Right ventricle myocardium inferior (tissue), 1 donor: Measurements from ENCODE around the gene LGALS12. TPM values are rescaled to one million over a fixed set of nuclear protein-coding genes. Genes with fewer than 3 reads are reported as not detected.

Experiments
- ATAC-seq: fragments of 200-7000 bp; cut with Tn5 transposase; one replicate; pipeline ENCODE4 v1.9.1; 2020; ENCODE audit warnings: mild to moderate bottlenecking, moderate library complexity
- DNase-seq: peaks from one replicate; pipeline ENCODE4 v3.0.0; 2021; ENCODE audit errors: missing footprints
- intact Hi-C: fragments of 100-400 bp; cut with DNase I; formaldehyde crosslinking; loops from one replicate; pipeline ENCODE4 v1.11.0; 2022
- total RNA-seq: library from RNA; stranded (reverse); fragmentation: NEBNext Ultra II Directional; extraction: Animal tissue kit (Norgen Biotek cat#: 25700); gene quantifications from one replicate; pipeline ENCODE4 v1.2.1, GENCODE V29; 2021
- donor health status: DM: no; HTN: yes; CAD: no; lungs with severe emphysema.

Gene LGALS12
- total RNA-seq, 1 donor from 2014 or later, result 2.6 TPM

DNA sequence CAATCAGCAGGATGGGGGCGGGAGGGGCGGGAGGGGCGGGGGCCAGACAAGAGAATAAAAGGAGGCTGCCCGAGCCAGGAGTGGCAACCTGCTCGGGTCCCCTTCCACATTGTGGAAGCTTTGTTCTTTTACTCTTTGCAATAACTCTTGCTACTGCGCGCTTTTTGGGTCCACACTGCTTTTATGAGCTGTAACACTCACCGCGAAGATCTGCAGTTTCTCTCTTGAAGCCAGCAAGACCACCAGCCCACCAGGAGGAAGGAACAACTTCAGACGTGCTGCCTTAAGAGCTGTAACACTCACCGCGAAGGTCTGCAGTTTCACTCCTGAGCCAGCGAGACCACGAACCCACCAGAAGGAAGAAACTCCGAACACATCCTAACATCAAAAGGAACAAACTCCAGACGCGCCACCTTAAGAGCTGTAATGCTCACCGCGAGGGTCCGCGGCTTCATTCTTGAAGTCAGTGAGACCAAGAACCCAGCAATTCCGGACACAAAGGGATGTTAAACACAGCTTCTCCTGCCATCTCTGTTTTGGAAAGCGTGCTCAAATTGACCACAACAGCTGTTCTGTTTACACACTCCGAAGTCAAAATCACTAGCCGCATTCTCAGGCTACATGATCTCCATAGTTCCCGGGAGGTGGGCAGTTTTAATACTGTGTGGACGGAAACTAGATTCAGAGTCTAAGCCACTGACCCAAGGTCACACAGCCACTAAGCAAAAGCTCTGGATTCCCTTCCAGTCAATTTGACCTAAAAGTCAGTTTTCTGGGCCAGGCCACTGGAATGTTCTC lies 45.4 kb downstream of the LGALS12 start:
- ATAC-seq (no peak), DNase-seq (no peak)
- intact Hi-C loops, result no loop called here

- no peak for DNase-seq
- intact Hi-C loops, result no loop called here
- ATAC-seq, result no peak
Measured at GRCh38 chr11:63551889-63552266, 46.0 kb downstream of the LGALS12 start.

DNA sequence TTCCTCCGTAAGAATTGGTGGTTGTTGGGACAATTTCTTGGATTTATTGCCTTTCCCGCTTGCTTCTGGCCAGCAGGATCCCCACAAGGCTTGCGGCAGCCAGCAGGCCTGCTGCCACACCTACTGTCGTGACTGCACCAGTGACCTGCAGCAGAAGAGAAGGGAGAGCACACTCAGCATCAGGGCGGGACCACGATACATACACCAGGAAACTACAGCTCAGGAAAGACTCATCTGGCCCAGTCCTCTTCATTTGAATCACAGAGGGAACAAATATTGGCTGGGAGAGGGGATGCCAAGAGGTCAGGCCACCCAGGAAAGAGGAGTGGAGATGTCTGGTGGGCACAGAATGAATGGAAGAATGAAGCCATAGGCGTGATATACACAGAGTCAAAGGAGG lies 47.0 kb downstream of the LGALS12 start:
- DNase-seq (no peak), ATAC-seq (no peak)
- intact Hi-C loops, result no loop called here

- intact Hi-C loops, result no loop called here
- DNase-seq (no peak), ATAC-seq (no peak)
Measured at GRCh38 chr11:63553759-63554158, 47.9 kb downstream of the LGALS12 start.

DNA sequence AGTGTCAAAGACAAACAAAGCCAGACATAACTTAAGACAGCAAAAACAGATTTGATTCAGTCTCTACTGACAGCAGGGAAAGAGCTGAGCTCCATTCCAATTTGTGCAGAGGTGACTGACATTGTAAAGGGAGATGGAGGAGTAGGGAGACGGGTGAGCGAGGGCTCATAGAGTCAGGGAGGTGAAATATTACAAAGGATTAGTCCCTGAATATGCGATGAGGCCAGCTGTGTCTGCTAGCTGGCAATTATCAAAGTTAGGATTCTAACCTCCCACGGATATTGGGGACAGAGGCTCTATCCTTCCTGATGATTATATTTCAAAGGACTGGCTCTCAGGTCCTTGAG lies 49.0 kb downstream of the LGALS12 start:
- DNase-seq, result no peak
- intact Hi-C loops, result no loop called here
- ATAC-seq, result no peak

DNA sequence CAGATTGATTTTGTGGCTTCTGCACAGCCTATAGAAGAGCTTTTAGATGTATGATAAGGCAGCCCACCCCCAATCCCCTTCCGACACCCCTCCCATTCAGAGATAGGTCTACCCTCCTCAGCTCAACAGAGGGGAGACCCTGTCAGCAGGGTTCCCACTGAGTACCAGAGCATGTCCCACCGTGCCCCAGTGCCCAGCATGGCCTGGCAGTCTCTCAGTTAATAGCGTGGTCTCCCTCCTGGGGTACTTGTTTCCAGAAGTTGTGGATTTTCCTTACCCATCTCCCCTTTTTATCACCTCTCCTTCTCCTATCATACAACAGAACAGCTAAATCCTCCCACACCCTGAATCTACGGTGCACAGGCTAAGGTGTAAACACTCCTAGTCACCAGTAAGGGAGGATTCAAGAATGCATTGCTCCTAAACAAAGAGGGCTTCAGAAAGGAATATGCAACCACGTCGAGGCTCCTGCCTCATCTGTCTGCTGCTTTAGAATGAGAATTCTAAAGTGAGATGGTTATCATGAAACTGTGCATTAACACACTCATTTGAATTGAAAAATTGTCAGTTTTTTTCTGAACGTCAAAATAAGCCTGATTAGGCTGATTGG lies 50.6 kb downstream of the LGALS12 start:
- intact Hi-C loops, result no loop called here
- ATAC-seq (no peak), DNase-seq (no peak)

GRCh38 chr11:63557570-63557969 lies 51.7 kb downstream of the LGALS12 start:
- no peak for ATAC-seq
- DNase-seq, result no peak
- intact Hi-C loops, result no loop called here

- no peak for ATAC-seq
- intact Hi-C loops, result no loop called here
- no peak for DNase-seq
Measured at GRCh38 chr11:63558459-63559157, 52.7 kb downstream of the LGALS12 start.

DNA sequence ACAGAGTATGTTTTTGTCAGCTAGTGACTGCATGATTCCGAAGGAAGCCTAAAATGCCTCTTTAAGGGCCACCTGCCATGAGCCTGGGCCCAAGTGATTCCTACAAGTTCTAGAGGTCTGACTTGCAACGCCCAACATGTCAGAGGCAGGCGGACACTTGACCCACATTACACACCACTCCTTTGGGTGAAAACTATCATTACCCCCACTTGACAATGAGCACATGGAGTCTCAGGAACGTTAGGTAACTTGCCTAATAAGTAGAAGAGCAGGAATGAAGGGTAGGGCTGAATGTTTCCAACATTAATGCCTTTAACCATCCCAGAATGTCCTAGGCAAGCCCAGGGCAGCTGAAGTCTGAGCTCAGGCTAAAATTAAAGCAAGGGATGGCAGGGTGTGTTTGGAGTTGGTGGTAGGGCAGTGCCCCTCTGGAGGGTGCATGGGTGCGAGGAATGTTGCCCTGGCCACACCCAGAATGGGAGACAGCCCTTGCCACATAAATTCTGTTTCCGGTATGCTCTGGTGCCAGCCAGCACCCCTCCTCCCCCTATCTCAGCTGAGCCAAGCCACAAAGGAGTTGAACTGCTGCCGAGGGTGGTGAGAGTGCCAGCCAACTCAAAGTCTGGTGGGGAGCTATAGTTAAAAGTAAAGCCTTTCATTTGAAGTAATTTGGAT lies 54.8 kb downstream of the LGALS12 start:
- peak; percentile 53 for ATAC-seq
- intact Hi-C loops, result no loop called here
- DNase-seq, result no peak

GRCh38 chr11:63563201-63564055 lies 57.5 kb downstream of the LGALS12 start, which contains the start of gene PLAAT2:
Gene PLAAT2 (minus strand): TSS chr11:63563379. CDS start chr11:63563324, 55 bp downstream.
- intact Hi-C loops, result no loop called here
- ATAC-seq (no peak), DNase-seq (no peak)

GRCh38 chr11:63564056-63564774 lies 58.3 kb downstream of the LGALS12 start:
- no peak for ATAC-seq

GRCh38 chr11:63564784-63565350 lies 59.0 kb downstream of the LGALS12 start:
- ATAC-seq (no peak), DNase-seq (no peak)
- intact Hi-C loops, result no loop called here

More at GRCh38 chr11:63564056-63564774, 58.3 kb downstream of the LGALS12 start:
- intact Hi-C loops, result no loop called here
- DNase-seq, result no peak

Other genes starting within 250 kb of the LGALS12 start
- not detected for gene SLC22A9, start 136.3 kb upstream of the LGALS12 start, total RNA-seq
- 4.8 TPM for gene PLAAT5, start 14.9 kb upstream of the LGALS12 start, total RNA-seq
- 36.1 TPM for gene PLAAT4, start 30.7 kb downstream of the LGALS12 start, total RNA-seq
- gene PLAAT2, start 57.3 kb downstream of the LGALS12 start, total RNA-seq, result 0.92 TPM
- gene PLAAT3, start 108.3 kb downstream of the LGALS12 start, total RNA-seq, result 200 TPM
- gene ATL3, start 165.3 kb downstream of the LGALS12 start, total RNA-seq, result 15.4 TPM
- 52.4 TPM for gene RTN3, start 175.4 kb downstream of the LGALS12 start, total RNA-seq